GM12878 (cell line): ENCODE measurements around the gene SLC66A3. TPM values are rescaled to one million over a fixed set of nuclear protein-coding genes. Genes with fewer than 3 reads are reported as not detected.

ENCODE experiments used
- ATAC-seq: fragments of 200-7000 bp; cut with Tn5 transposase; 3 replicates; pipeline ENCODE4 v1.9.1; 2020; ENCODE audit warnings: mild to moderate bottlenecking, moderate library complexity
- BruUV-seq: library from RNA; stranded (reverse); fragments of 400-500 nt; replicated peaks from 2 replicates; lab custom pipeline; 2021; lab: Mats Ljungman, UMichigan
- CTCF ChIA-PET: fragments of 300-600 bp; sonication (Branson Sonifier 250); formaldehyde crosslinking; extraction: SDS; loops from one replicate; lab custom pipeline; 2021; ENCODE audit warnings: inconsistent platforms; lab: Yijun Ruan, JAX
- POLR2A ChIA-PET: fragments of 350-600 bp; formaldehyde crosslinking; extraction: SDS; loops from one replicate; lab custom pipeline; 2021; ENCODE audit warnings: inconsistent platforms; lab: Charles Lee
- RAD21 ChIA-PET: fragments of 300-600 bp; sonication (Branson Sonifier 250); formaldehyde crosslinking; loops from one replicate; lab custom pipeline; 2023; ENCODE audit warnings: antibody characterized with exemption; ENCODE audit not compliant: unreplicated experiment; lab: Charles Lee
- SMC1A ChIA-PET: fragments of 300-600 bp; sonication (Branson Sonifier 250); formaldehyde crosslinking; loops from one replicate; lab custom pipeline; 2023; ENCODE audit not compliant: unreplicated experiment, uncharacterized antibody; lab: Charles Lee
- DNase-seq: peaks from one replicate; pipeline ENCODE4 v3.0.0-alpha.2; 2011; ENCODE audit warnings: low read depth, low spot score
- FAIRE-seq: peaks from 3 replicates; lab custom pipeline; 2011; peaks lifted over from hg19 to GRCh38; lab: Jason Lieb, UNC
- H2AFZ ChIP-seq: 2 replicates; pipeline ENCODE4 v1.6.0; 2011; ENCODE audit warnings: low read depth, low read length, control low read depth; ENCODE audit not compliant: control insufficient read depth
- H3K27ac ChIP-seq: 2 replicates; pipeline ENCODE4 v1.5.1; 2011; ENCODE audit warnings: control low read depth; ENCODE audit not compliant: control insufficient read depth, insufficient read depth
- H3K27me3 ChIP-seq, 2 experiments: replicated peaks in 1 of 2; 2 replicates each; pipeline versions ENCODE4 v1.6.0 to v1.6.1; 2011; ENCODE audit warnings: low read length in 1 of 2; ENCODE audit not compliant: control insufficient read depth in 2 of 2, insufficient read depth in 2 of 2
- H3K36me3 ChIP-seq, 2 experiments: 2 replicates each; pipeline ENCODE4 v1.5.1; 2011; ENCODE audit warnings: low read length in 1 of 2; ENCODE audit not compliant: control insufficient read depth in 2 of 2, insufficient read depth in 2 of 2
- H3K4me1 ChIP-seq: 2 replicates; pipeline ENCODE4 v1.6.1; 2011; ENCODE audit warnings: mild to moderate bottlenecking, low read length, moderate library complexity, mixed read lengths; ENCODE audit not compliant: control insufficient read depth, insufficient read depth
- H3K4me2 ChIP-seq: 2 replicates; pipeline ENCODE4 v1.6.0; 2011; ENCODE audit warnings: control low read depth; ENCODE audit not compliant: control insufficient read depth, insufficient read depth
- H3K4me3 ChIP-seq: fragments of 200-600 bp; sonication (generic); 2 replicates; pipeline ENCODE4 v1.5.1; 2016
- H3K79me2 ChIP-seq: 2 replicates; pipeline ENCODE4 v1.6.0; 2011; ENCODE audit warnings: low read length; ENCODE audit not compliant: control insufficient read depth, insufficient read depth
- H3K9ac ChIP-seq: 2 replicates; pipeline ENCODE4 v1.8.0; 2011; ENCODE audit warnings: low read length, control low read depth, mixed read lengths; ENCODE audit not compliant: control insufficient read depth, insufficient read depth
- H3K9me3 ChIP-seq: replicated peaks from 3 replicates; pipeline ENCODE4 v1.5.1; 2011; ENCODE audit warnings: mild to moderate bottlenecking, low read length; ENCODE audit not compliant: control insufficient read depth, insufficient read depth
- H4K20me1 ChIP-seq: 2 replicates; pipeline ENCODE4 v1.6.0; 2011; ENCODE audit not compliant: control insufficient read depth, insufficient read depth
- CTCF ChIP-seq, 3 experiments: IDR thresholded peaks in 2 of 3; conservative IDR thresholded peaks in 1 of 3; 2 replicates each; pipeline ENCODE4 v1.5.1; 2011; ENCODE audit warnings: low read depth in 3 of 3, low read length in 3 of 3, mild to moderate bottlenecking in 3 of 3, control low read depth in 2 of 3, moderate library complexity in 2 of 3, inconsistent platforms in 1 of 3, mixed read lengths in 1 of 3; ENCODE audit not compliant: control insufficient read depth in 2 of 3, insufficient read depth in 1 of 3; ENCODE audit errors: extremely low read depth in 1 of 3
- FOS ChIP-seq: IDR thresholded peaks from 3 replicates; pipeline ENCODE4 v1.6.1; 2011; ENCODE audit warnings: borderline replicate concordance; ENCODE audit not compliant: insufficient read length; ENCODE audit errors: extremely low read depth
- MYB ChIP-seq: fragments of 150-350 bp; IDR thresholded peaks from 2 replicates; pipeline ENCODE4 v1.6.1; 2014; ENCODE audit warnings: mild to moderate bottlenecking, low read depth, low read length, borderline replicate concordance
- PML ChIP-seq: IDR thresholded peaks from 2 replicates; pipeline ENCODE4 v1.6.1; 2012; ENCODE audit warnings: low read length, inconsistent platforms
- RAD21 ChIP-seq: IDR thresholded peaks from 2 replicates; pipeline ENCODE4 v1.6.1; 2011; ENCODE audit warnings: mild to moderate bottlenecking, low read depth, low read length, moderate library complexity; ENCODE audit not compliant: insufficient read depth
- RUNX3 ChIP-seq: IDR thresholded peaks from 2 replicates; pipeline ENCODE4 v1.6.1; 2012; ENCODE audit warnings: low read length, inconsistent platforms
- SMAD5 ChIP-seq: IDR thresholded peaks from 2 replicates; pipeline ENCODE4 v1.6.1; 2016; ENCODE audit warnings: antibody characterized with exemption, low read depth
- SMC3 ChIP-seq: IDR thresholded peaks from 2 replicates; pipeline ENCODE4 v1.6.1; 2011; ENCODE audit warnings: low read length, improper control_type of control experiment, borderline replicate concordance
- YY1 ChIP-seq: IDR thresholded peaks from 2 replicates; pipeline ENCODE4 v1.6.1; 2011; ENCODE audit warnings: low read depth, mild to moderate bottlenecking, low read length
- WGBS: methylation state at CpG from one replicate; pipeline ENCODE4 v1.1.6; 2016; ENCODE audit warnings: low lambda C conversion rate; ENCODE audit not compliant: insufficient replicate concordance, insufficient coverage; ENCODE audit errors: missing lambda C conversion rate; 5-methylcytosine and 5-hydroxymethylcytosine counted together
- in situ Hi-C: fragments of 300-500 bp; cut with MboI; formaldehyde crosslinking; loops from 9 replicates; pipeline ENCODE4 v1.14.3; 2018; ENCODE audit warnings: mixed read lengths
- intact Hi-C: fragments of 100-400 bp; cut with micrococcal nuclease; formaldehyde crosslinking; loops from one replicate; pipeline ENCODE4 v1.14.2; 2022; ENCODE audit not compliant: unreplicated experiment
- polyA plus RNA-seq, 11 experiments: library from polyadenylated mRNA; depleted of rRNA in 4 of 11; unstranded in 6 of 11; stranded (reverse) in 5 of 11; fragments of >200 nt; fragmentation: Nextera tagmentation in 4 of 11; fragmentation: Illumina TruSeq in 1 of 11; extraction: Ambion mirVana in 4 of 11; extraction: Trizol in 1 of 11; gene quantifications; 1 replicate in 1 of 11; 2 replicates in 10 of 11; pipeline versions ENCODE4 v1.2.1 to v1.2.3, GENCODE V29; 2011 to 2016; ENCODE audit warnings: inconsistent platforms in 2 of 11, missing spikeins in 2 of 11, low read depth in 1 of 11
- total RNA-seq, 4 experiments: library from RNA; depleted of rRNA in 3 of 4; stranded (reverse); fragments of >200 nt in 3 of 4; fragmentation: Illumina TruSeq in 1 of 4; extraction: Trizol in 1 of 4; gene quantifications; 2 replicates each; pipeline versions ENCODE4 v1.2.1 to v1.2.3, GENCODE V29; 2013 to 2021

Gene SLC66A3
- total and polyA plus RNA-seq, 10 of the 15 experiments (the other 5 are each of a cell fraction or from before 2014, with no cell fraction given) = 1.4 to 14.2 (median 6.4) TPM

- WGBS = 40% methylated on average over 38 of the region's 41 CpGs
- Histone ChIP-seq H3K27me3 (no peaks in the 10 kb centered on the region; a peak in 2 of 4 replicates), H3K36me3 (no peaks in the 10 kb centered on the region), H3K79me2 (no peaks in the 10 kb centered on the region), H3K4me3 (no peak overlapping the region), H3K9ac (no peak overlapping the region), H3K4me1 (no peaks in the 10 kb centered on the region), H2AFZ (no peak overlapping the region), H3K9me3 (no peaks in the 10 kb centered on the region), H4K20me1 (no peaks in the 10 kb centered on the region; the same call in 1 of the 2 replicates), H3K4me2 (no peak overlapping the region), H3K27ac (no peak overlapping the region)
- ChIA-PET SMC1A (interaction anchor here (1.5 to 3.9 kb wide), 3 partner anchors 10 to 292 kb away, joined by 5 to 15 read pairs (median 6); no protein-coding TSS in a partner anchor), CTCF (interaction anchor here (0.5 to 5.0 kb wide), 11 partner anchors 9 to 306 kb away, joined by 3 to 42 read pairs (median 3); a partner anchor contains a TSS), RAD21 (interaction anchor here (1.0 to 2.7 kb wide), 2 partner anchors 288 to 291 kb away, joined by 4 to 20 read pairs; no protein-coding TSS in a partner anchor), POLR2A (interaction anchor here (0.5 kb wide), 1 partner anchor 41 kb away, joined by 3 read pairs; no protein-coding TSS in a partner anchor)
- no peak for TF ChIP-seq MYB
- peak; percentile 73 to 83 (median 81) for TF ChIP-seq CTCF (IDR thresholded peaks at IDR 0.05 in 2 of 3, conservative IDR thresholded peaks at IDR 0.05 in 1 of 3; ENCODE audit: control insufficient read depth in 2 of 3, extremely low read depth in 1 of 3, insufficient read depth in 1 of 3, low read depth in 3 of 3, low read length in 3 of 3)
- TF ChIP-seq RAD21 = peak; percentile 81
- TF ChIP-seq RUNX3 = no peak
- TF ChIP-seq SMAD5 = no peak
- TF ChIP-seq YY1 = peak; percentile 95
- TF ChIP-seq SMC3 = peak; percentile 87
- no peak for TF ChIP-seq FOS
- no peak for TF ChIP-seq PML
- ATAC-seq (peak; percentile 90), DNase-seq (no peak), FAIRE-seq (peak; percentile 80)
- in situ Hi-C loops = loop anchor here (5.0 kb wide), 1 partner anchor 287 kb away; no protein-coding TSS in a partner anchor
- BruUV-seq = no TSS peak
- intact Hi-C loops = loop anchor here (1.0 to 10.0 kb wide), 3 partner anchors 25 to 292 kb away; no protein-coding TSS in a partner anchor
Observed at GRCh38 chr2:11123856-11124759, 31.2 kb upstream of the SLC66A3 start.
